Measurements from ENCODE around the gene C22orf31.

Gene C22orf31

GRCh38 chr22:29030016-29030617 lies 31.5 kb downstream of the C22orf31 start:
- DNase-seq (ENCODE audit: low read depth in 2 of 2) = peak; percentile 24 to 25

GRCh38 chr22:29029202-29030000 lies 32.2 kb downstream of the C22orf31 start:
- H3K4me3 ChIP-seq (replicated peaks in 1 of 2; ENCODE audit: low read depth in 2 of 2, low read length in 2 of 2) = no peak overlapping the region
- TF ChIP-seq CTCF (IDR thresholded peaks at IDR 0.05; ENCODE audit: low read depth, low read length) = no peak
- no peak for DNase-seq (ENCODE audit: low read depth in 2 of 2)

More at GRCh38 chr22:29030016-29030617, 31.5 kb downstream of the C22orf31 start:
- TF ChIP-seq CTCF (IDR thresholded peaks at IDR 0.05; ENCODE audit: low read depth, low read length) = no peak
- H3K4me3 ChIP-seq (replicated peaks in 1 of 2; ENCODE audit: low read depth in 2 of 2, low read length in 2 of 2) = peak overlapping the region; percentile 25 to 32

- no peak overlapping the region for H3K4me3 ChIP-seq (replicated peaks in 1 of 2; ENCODE audit: low read depth in 2 of 2, low read length in 2 of 2)
- no peak for TF ChIP-seq CTCF (IDR thresholded peaks at IDR 0.05; ENCODE audit: low read depth, low read length)
- no peak for DNase-seq (ENCODE audit: low read depth in 2 of 2)
These were observed 33.2 kb downstream of the C22orf31 start for GRCh38 chr22:29028468-29028867.

GRCh38 chr22:29026579-29026978 lies 35.1 kb downstream of the C22orf31 start:
- no peak for DNase-seq (ENCODE audit: low read depth in 2 of 2)
- no peak for TF ChIP-seq CTCF (IDR thresholded peaks at IDR 0.05; ENCODE audit: low read depth, low read length)
- H3K4me3 ChIP-seq (replicated peaks in 1 of 2; ENCODE audit: low read depth in 2 of 2, low read length in 2 of 2) = no peak overlapping the region

- no peak overlapping the region for H3K4me3 ChIP-seq (replicated peaks in 1 of 2; ENCODE audit: low read depth in 2 of 2, low read length in 2 of 2)
- no peak for DNase-seq (ENCODE audit: low read depth in 2 of 2)
- TF ChIP-seq CTCF (IDR thresholded peaks at IDR 0.05; ENCODE audit: low read depth, low read length) = no peak
These were observed 38.3 kb downstream of the C22orf31 start for GRCh38 chr22:29023172-29023796.

GRCh38 chr22:29022101-29022817 lies 39.4 kb downstream of the C22orf31 start:
- no peak overlapping the region for H3K4me3 ChIP-seq (replicated peaks in 1 of 2; ENCODE audit: low read depth in 2 of 2, low read length in 2 of 2)
- no peak for DNase-seq (ENCODE audit: low read depth in 2 of 2)
- no peak for TF ChIP-seq CTCF (IDR thresholded peaks at IDR 0.05; ENCODE audit: low read depth, low read length)

Data from cardiac fibroblast (primary cell).